OCI-LY7 (cell line): ENCODE measurements around the gene ZNF683. TPM values are rescaled to one million over a fixed set of nuclear protein-coding genes. Genes with fewer than 3 reads are reported as not detected.

Experiments
- BruUV-seq: library from RNA; stranded (reverse); fragments of 400-500 nt; replicated peaks from 2 replicates; lab custom pipeline; 2021; lab: Mats Ljungman, UMichigan
- CTCF ChIA-PET: fragments of 300-600 bp; sonication (Branson Sonifier 250); formaldehyde crosslinking; loops from one replicate; lab custom pipeline; 2022; ENCODE audit warnings: antibody characterized with exemption; ENCODE audit not compliant: unreplicated experiment; lab: Charles Lee
- POLR2A ChIA-PET: fragments of 300-600 bp; sonication (Branson Sonifier 250); formaldehyde crosslinking; loops from one replicate; lab custom pipeline; 2022; ENCODE audit warnings: antibody characterized with exemption; lab: Charles Lee
- DNase-seq: peaks from one replicate; pipeline ENCODE4 v3.0.0-alpha.2; 2015; ENCODE audit warnings: low spot score
- H2AFZ ChIP-seq: fragments of 200-600 bp; sonication (generic), shearing (Covaris generic); 2 replicates; pipeline ENCODE4 v1.6.1; 2014; ENCODE audit warnings: mild to moderate bottlenecking, antibody characterized with exemption, low read length, moderate library complexity
- H3K27ac ChIP-seq: fragments of 200-600 bp; sonication (generic); 2 replicates; pipeline ENCODE4 v1.5.1; 2014; ENCODE audit warnings: mixed run types, low read depth, mild to moderate bottlenecking, moderate library complexity, low read length, inconsistent platforms; ENCODE audit not compliant: poor library complexity, severe bottlenecking
- H3K36me3 ChIP-seq: fragments of 200-600 bp; sonication (generic); 2 replicates; pipeline ENCODE4 v1.6.1; 2014; ENCODE audit warnings: mild to moderate bottlenecking, antibody characterized with exemption, low read length, moderate library complexity, mixed read lengths; ENCODE audit not compliant: insufficient read depth
- H3K4me1 ChIP-seq: fragments of 200-600 bp; sonication (generic); 2 replicates; pipeline ENCODE4 v1.5.1; 2014; ENCODE audit warnings: mild to moderate bottlenecking, low read length; ENCODE audit not compliant: insufficient read depth, poor library complexity, severe bottlenecking
- H3K4me2 ChIP-seq: fragments of 200-600 bp; sonication (generic); 2 replicates; pipeline ENCODE4 v1.6.1; 2014; ENCODE audit warnings: mild to moderate bottlenecking, low read length
- H3K4me3 ChIP-seq: fragments of 200-600 bp; sonication (generic); 2 replicates; pipeline ENCODE4 v1.5.1; 2014; ENCODE audit warnings: mild to moderate bottlenecking, low read depth, low read length; ENCODE audit not compliant: poor library complexity, severe bottlenecking
- H3K79me2 ChIP-seq: fragments of 200-600 bp; sonication (generic); 2 replicates; pipeline ENCODE4 v1.6.1; 2016; ENCODE audit warnings: low read depth, mild to moderate bottlenecking, low read length, moderate library complexity, mixed read lengths; ENCODE audit not compliant: insufficient read depth
- H3K9me2 ChIP-seq: fragments of 200-600 bp; sonication (generic); 2 replicates; pipeline ENCODE4 v1.6.1; 2016; ENCODE audit warnings: mild to moderate bottlenecking, low read length, mixed read lengths; ENCODE audit not compliant: insufficient read depth
- H3K9me3 ChIP-seq: fragments of 200-600 bp; sonication (generic); 2 replicates; pipeline ENCODE4 v1.6.1; 2014; ENCODE audit warnings: mild to moderate bottlenecking, mixed run types, low read length, mixed read lengths
- H4K20me1 ChIP-seq: fragments of 200-600 bp; sonication (generic); 2 replicates; pipeline ENCODE4 v1.6.1; 2014; ENCODE audit warnings: mild to moderate bottlenecking, antibody characterized with exemption, low read length, moderate library complexity, mixed read lengths; ENCODE audit not compliant: insufficient read depth
- EZH2phosphoT487 ChIP-seq: fragments of 200-600 bp; sonication (generic); IDR thresholded peaks from 2 replicates; pipeline ENCODE4 v1.6.1; 2018; ENCODE audit warnings: low read depth, borderline replicate concordance, mild to moderate bottlenecking, mixed run types, antibody characterized with exemption, low read length, moderate library complexity, mixed read lengths
- intact Hi-C: fragments of 100-400 bp; cut with micrococcal nuclease; formaldehyde crosslinking; loops from one replicate; pipeline ENCODE4 v1.10.0; 2022; ENCODE audit not compliant: unreplicated experiment
- total RNA-seq, 2 experiments: library from RNA; depleted of rRNA in 1 of 2; stranded (reverse); fragments of >200 nt in 1 of 2; shearing (Covaris generic) in 1 of 2; gene quantifications; 2 replicates each; pipeline ENCODE4 v1.2.3, GENCODE V29; 2014 to 2022
- TF ChIP-seq, protein P1 (sequence below): fragments of 200-600 bp; sonication (generic); conservative IDR thresholded peaks from 2 replicates; pipeline ENCODE4 v1.5.1; 2014; ENCODE audit warnings: mild to moderate bottlenecking, antibody characterized with exemption, low read length, moderate library complexity, mixed read lengths

ZNF683 gene
- total RNA-seq, 2 experiments from 2014 or later = not detected

DNA sequence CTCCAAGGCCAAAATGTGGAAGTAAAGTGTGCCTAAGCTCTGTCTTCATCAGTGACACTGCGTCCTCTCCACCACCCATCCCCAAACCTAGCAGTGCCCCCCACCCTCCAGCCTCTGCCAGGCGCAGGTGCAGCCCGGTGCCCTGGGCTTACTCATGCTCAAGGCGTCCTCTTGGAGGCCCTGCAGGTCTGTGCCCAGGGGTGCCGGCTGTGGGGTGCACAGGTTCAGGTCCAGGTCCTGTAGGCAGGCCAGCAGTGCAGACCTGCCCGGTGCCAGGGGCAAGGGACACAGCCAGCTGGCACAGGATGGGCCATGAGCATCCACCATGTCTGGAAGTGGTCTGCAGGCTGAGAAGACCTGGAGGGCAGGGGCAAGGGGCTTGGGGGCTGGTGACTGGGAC lies 5.1 kb downstream of the ZNF683 start:
- no peaks in the 10 kb centered on the region for H3K9me2 ChIP-seq
- H3K9me3 ChIP-seq = no peaks in the 10 kb centered on the region
- no peak overlapping the region for H3K4me2 ChIP-seq
- ChIA-PET POLR2A (no interaction called here), CTCF (no interaction called here)
- H2AFZ ChIP-seq = no peak overlapping the region
- H3K36me3 ChIP-seq = no peaks in the 10 kb centered on the region
- BruUV-seq = no TSS peak
- no peak overlapping the region for H3K27ac ChIP-seq
- no peaks in the 10 kb centered on the region for H3K79me2 ChIP-seq
- H3K4me3 ChIP-seq = no peak overlapping the region
- TF ChIP-seq EZH2phosphoT487 = no peak
- TF ChIP-seq, protein P1, sequence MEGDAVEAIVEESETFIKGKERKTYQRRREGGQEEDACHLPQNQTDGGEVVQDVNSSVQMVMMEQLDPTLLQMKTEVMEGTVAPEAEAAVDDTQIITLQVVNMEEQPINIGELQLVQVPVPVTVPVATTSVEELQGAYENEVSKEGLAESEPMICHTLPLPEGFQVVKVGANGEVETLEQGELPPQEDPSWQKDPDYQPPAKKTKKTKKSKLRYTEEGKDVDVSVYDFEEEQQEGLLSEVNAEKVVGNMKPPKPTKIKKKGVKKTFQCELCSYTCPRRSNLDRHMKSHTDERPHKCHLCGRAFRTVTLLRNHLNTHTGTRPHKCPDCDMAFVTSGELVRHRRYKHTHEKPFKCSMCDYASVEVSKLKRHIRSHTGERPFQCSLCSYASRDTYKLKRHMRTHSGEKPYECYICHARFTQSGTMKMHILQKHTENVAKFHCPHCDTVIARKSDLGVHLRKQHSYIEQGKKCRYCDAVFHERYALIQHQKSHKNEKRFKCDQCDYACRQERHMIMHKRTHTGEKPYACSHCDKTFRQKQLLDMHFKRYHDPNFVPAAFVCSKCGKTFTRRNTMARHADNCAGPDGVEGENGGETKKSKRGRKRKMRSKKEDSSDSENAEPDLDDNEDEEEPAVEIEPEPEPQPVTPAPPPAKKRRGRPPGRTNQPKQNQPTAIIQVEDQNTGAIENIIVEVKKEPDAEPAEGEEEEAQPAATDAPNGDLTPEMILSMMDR = no peak
- no peaks in the 10 kb centered on the region for H4K20me1 ChIP-seq
- H3K4me1 ChIP-seq = peaks cover 6% of the 10 kb centered on the region
- intact Hi-C loops = no loop called here
- no peak for DNase-seq

- no peak overlapping the region for H3K4me2 ChIP-seq
- peaks cover 6% of the 10 kb centered on the region for H3K4me1 ChIP-seq
- H3K4me3 ChIP-seq = no peak overlapping the region
- ChIA-PET CTCF (interaction anchor here (0.6 kb wide), 1 partner anchor 80 kb away, joined by 6 read pairs; no protein-coding TSS in a partner anchor), POLR2A (interaction anchor here (0.6 to 1.6 kb wide), 3 partner anchors 10 to 124 kb away, joined by 3 to 4 read pairs (median 3); no protein-coding TSS in a partner anchor)
- no peak overlapping the region for H3K27ac ChIP-seq
- TF ChIP-seq EZH2phosphoT487 = no peak
- TF ChIP-seq, protein P1 = no peak
- no peaks in the 10 kb centered on the region for H3K9me2 ChIP-seq
- intact Hi-C loops = no loop called here
- no peak overlapping the region for H2AFZ ChIP-seq
- BruUV-seq = no TSS peak
- no peaks in the 10 kb centered on the region for H3K9me3 ChIP-seq
- H4K20me1 ChIP-seq = no peaks in the 10 kb centered on the region
- no peaks in the 10 kb centered on the region for H3K79me2 ChIP-seq
- DNase-seq = no peak
- no peaks in the 10 kb centered on the region for H3K36me3 ChIP-seq
These were observed 7.6 kb downstream of the ZNF683 start for GRCh38 chr1:26364956-26365355.
